K562 (cell line): ENCODE measurements around the gene RAD23B. TPM values are rescaled to one million over a fixed set of nuclear protein-coding genes. Genes with fewer than 3 reads are reported as not detected.
"Not testable (repeated sequence)": the region's sequence is repeated elsewhere in the genome, so short reads cannot be mapped to it uniquely, and the experiment has no call there.

Experiments used
- ATAC-seq: fragments of 200-7000 bp; cut with Tn5 transposase; 3 replicates; pipeline ENCODE4 v1.9.1; 2020; ENCODE audit warnings: moderate library complexity
- BruUV-seq: library from RNA; stranded (reverse); fragments of 400-500 nt; replicated peaks from 2 replicates; lab custom pipeline; 2021; lab: Mats Ljungman, UMichigan
- CTCF ChIA-PET: fragments of 300-600 bp; formaldehyde crosslinking; extraction: SDS; loops from one replicate; lab custom pipeline; 2021; ENCODE audit warnings: low intra/inter-chr PET ratio; lab: Yijun Ruan, JAX
- POLR2A ChIA-PET: fragments of 300-600, 350-650 bp; sonication (Branson Sonifier 250); formaldehyde crosslinking; extraction: SDS; loops from one replicate; lab custom pipeline; 2021; ENCODE audit warnings: antibody characterized with exemption, inconsistent platforms; lab: Yijun Ruan, JAX
- DNase-seq, 4 experiments: peaks; one replicate each; pipeline versions ENCODE4 v3.0.0 to v3.0.0-alpha.2; 2011 to 2018; ENCODE audit warnings: low spot score in 3 of 4, mixed read lengths in 3 of 4; ENCODE audit errors: extremely low read depth in 1 of 4
- FAIRE-seq: peaks from 2 replicates; lab custom pipeline; 2011; peaks lifted over from hg19 to GRCh38; lab: Jason Lieb, UNC
- H2AFZ ChIP-seq: 2 replicates; pipeline ENCODE4 v1.6.0; 2011; ENCODE audit warnings: low read depth, low read length, control low read depth, inconsistent platforms
- H3K27ac ChIP-seq: fragments of 200-600 bp; 3 replicates; pipeline ENCODE4 v1.8.0; 2011; ENCODE audit warnings: low read depth, mild to moderate bottlenecking, control low read depth, inconsistent platforms, low read length, moderate library complexity, mixed read lengths; ENCODE audit errors: extremely low read depth
- H3K27me3 ChIP-seq, 2 experiments: fragments of 300-600 bp in 1 of 2; 2 replicates in 1 of 2; 3 replicates in 1 of 2; pipeline versions ENCODE4 v1.6.0 to v1.8.0; 2011; ENCODE audit warnings: inconsistent platforms in 2 of 2, low read length in 2 of 2, mild to moderate bottlenecking in 1 of 2, mixed read lengths in 1 of 2, moderate library complexity in 1 of 2; ENCODE audit not compliant: control insufficient read depth in 2 of 2, insufficient read depth in 2 of 2
- H3K36me3 ChIP-seq: fragments of 300-600 bp; 3 replicates; pipeline ENCODE4 v1.8.0; 2011; ENCODE audit warnings: mild to moderate bottlenecking, low read length, inconsistent platforms; ENCODE audit not compliant: control insufficient read depth, insufficient read depth
- H3K4me1 ChIP-seq, 2 experiments: fragments of 200-600 bp in 1 of 2; replicated peaks in 1 of 2; 2 replicates in 1 of 2; 3 replicates in 1 of 2; pipeline versions ENCODE4 v1.5.1 to v1.8.0; 2011; ENCODE audit warnings: inconsistent platforms in 2 of 2, low read length in 2 of 2, mild to moderate bottlenecking in 1 of 2, mixed read lengths in 1 of 2, moderate library complexity in 1 of 2; ENCODE audit not compliant: control insufficient read depth in 2 of 2, insufficient read depth in 2 of 2
- H3K4me2 ChIP-seq: 2 replicates; pipeline ENCODE4 v1.6.1; 2011; ENCODE audit warnings: low read length, control low read depth, inconsistent platforms, mixed read lengths; ENCODE audit not compliant: insufficient read depth
- H3K4me3 ChIP-seq: fragments of 200-600 bp; sonication (generic), shearing (Covaris generic); 2 replicates; pipeline ENCODE4 v1.5.1; 2016; ENCODE audit warnings: control low read depth, inconsistent platforms
- H3K79me2 ChIP-seq: fragments of 200-600 bp; 3 replicates; pipeline ENCODE4 v1.8.0; 2011; ENCODE audit warnings: low read length, inconsistent platforms; ENCODE audit not compliant: control insufficient read depth, insufficient read depth
- H3K9ac ChIP-seq, 2 experiments: 2 replicates each; pipeline versions ENCODE4 v1.6.0 to v1.6.1; 2011; ENCODE audit warnings: low read depth in 2 of 2, low read length in 2 of 2, control low read depth in 1 of 2, inconsistent platforms in 1 of 2, mild to moderate bottlenecking in 1 of 2, mixed read lengths in 1 of 2; ENCODE audit not compliant: insufficient read depth in 1 of 2
- H3K9me1 ChIP-seq: one replicate; pipeline ENCODE4 v1.6.0; 2011; ENCODE audit warnings: inconsistent platforms, mild to moderate bottlenecking, low read length, moderate library complexity; ENCODE audit not compliant: control insufficient read depth, insufficient read depth
- H3K9me3 ChIP-seq: replicated peaks from 2 replicates; pipeline ENCODE4 v1.5.1; 2011; ENCODE audit warnings: low read depth, low read length, inconsistent platforms; ENCODE audit not compliant: control insufficient read depth, insufficient read depth
- H4K20me1 ChIP-seq: replicated peaks from 2 replicates; pipeline ENCODE4 v1.6.1; 2011; ENCODE audit warnings: low read length, inconsistent platforms, mixed read lengths; ENCODE audit not compliant: control insufficient read depth, insufficient read depth
- DIDO1 ChIP-seq: fragments of 450-650 bp; IDR thresholded peaks from 2 replicates; pipeline ENCODE4 v1.6.1; 2016; ENCODE audit warnings: low read depth, missing biosample characterization, missing genetic modification characterization
- GABPA ChIP-seq: fragments of 200-800 bp; sonication (Bioruptor generic); conservative IDR thresholded peaks from 2 replicates; pipeline ENCODE4 v1.6.1; 2016; ENCODE audit warnings: low read depth, missing genetic modification characterization, missing compliant biosample characterization
- NONO ChIP-seq, 2 experiments: fragments of 200-400 bp in 1 of 2; fragments of 450-650 bp in 1 of 2; formaldehyde crosslinking in 1 of 2; IDR thresholded peaks; 2 replicates each; pipeline ENCODE4 v1.6.1; 2017; ENCODE audit warnings: low read depth in 2 of 2, mild to moderate bottlenecking in 2 of 2, moderate library complexity in 2 of 2, low read length in 1 of 2
- ZNF140 ChIP-seq: fragments of 250-450 bp; sonication (Bioruptor Pico); IDR thresholded peaks from 2 replicates; pipeline ENCODE4 v1.8.0; 2021; ENCODE audit warnings: moderate library complexity, mild to moderate bottlenecking, inconsistent platforms
- WGBS: fragments of 100-300 bp; shearing (Covaris generic); methylation state at CpG from one replicate; pipeline ENCODE4 v1.1.6; 2016; ENCODE audit warnings: low coverage, mixed read lengths; ENCODE audit not compliant: insufficient coverage; ENCODE audit errors: missing lambda C conversion rate; 5-methylcytosine and 5-hydroxymethylcytosine counted together
- in situ Hi-C: fragments of 300-500 bp; cut with MboI; formaldehyde crosslinking; loops from 4 replicates; pipeline ENCODE4 v1.15.0; 2018; ENCODE audit warnings: inconsistent platforms, mixed read lengths
- intact Hi-C: fragments of 100-400 bp; cut with micrococcal nuclease; formaldehyde crosslinking; loops from 2 replicates; pipeline ENCODE4 v1.14.2; 2022
- polyA plus RNA-seq, 8 experiments: library from polyadenylated mRNA; depleted of rRNA in 4 of 8; stranded (reverse) in 5 of 8; unstranded in 3 of 8; fragments of >200 nt; fragmentation: Nextera tagmentation in 2 of 8; fragmentation: Illumina TruSeq in 1 of 8; extraction: Ambion mirVana in 2 of 8; extraction: Trizol in 1 of 8; gene quantifications; 2 replicates each; pipeline versions ENCODE4 v1.2.1 to v1.2.3, GENCODE V29; 2011 to 2014; ENCODE audit warnings: inconsistent platforms in 1 of 8, missing spikeins in 1 of 8
- total RNA-seq, 7 experiments: library from RNA; depleted of rRNA in 6 of 7; stranded (reverse); fragments of >200 nt in 6 of 7; fragmentation: Illumina TruSeq in 2 of 7; extraction: Trizol in 2 of 7; gene quantifications; 2 replicates each; pipeline versions ENCODE4 v1.2.1 to v1.2.3, GENCODE V29; 2011 to 2021; ENCODE audit warnings: low replicate concordance in 1 of 7

The RAD23B gene
- total and polyA plus RNA-seq, 9 of the 15 experiments (the other 6 are each of a cell fraction or from before 2014, with no cell fraction given), result 14.5 to 184 (median 114) TPM

GRCh38 chr9:107258919-107259318 is 24.2 kb upstream of the RAD23B start:
- TF ChIP-seq ZNF140 (CRISPR knock-in tag) (no peak), DIDO1 (no peak), NONO (IDR thresholded peaks at IDR 0.05; ENCODE audit: low read depth in 2 of 2, low read length in 1 of 2) (no peak), GABPA (tag) (no peak)
- TF ChIP-seq, all 486 proteins: peak for 0
- no peak overlapping the region for H3K4me3 ChIP-seq
- ChIA-PET POLR2A (interaction anchor here (0.8 kb wide), 1 partner anchor 11 kb away, joined by 3 read pairs; no protein-coding TSS in a partner anchor), CTCF (no interaction called here)
- no peaks in the 10 kb centered on the region for H4K20me1 ChIP-seq
- H3K27me3 ChIP-seq, result peaks cover 5 to 9% of the 10 kb centered on the region in 2 experiments; a peak in 3 of 5 replicates
- 11% methylated on average over 3 of the region's 3 CpGs for WGBS
- H3K79me2 ChIP-seq, result no peaks in the 10 kb centered on the region
- in situ Hi-C loops, result no loop called here
- no peaks in the 10 kb centered on the region for H3K36me3 ChIP-seq
- no TSS peak for BruUV-seq
- no peak for ATAC-seq
- no peaks in the 10 kb centered on the region for H3K9me3 ChIP-seq
- no peak overlapping the region for H3K27ac ChIP-seq
- H3K4me2 ChIP-seq, result no peak overlapping the region
- no peak overlapping the region for H3K9ac ChIP-seq
- no peak for FAIRE-seq
- intact Hi-C loops, result no loop called here
- H3K9me1 ChIP-seq, result no peaks in the 10 kb centered on the region
- DNase-seq, result no peak
- H3K4me1 ChIP-seq, result no peaks in the 10 kb centered on the region
- no peak overlapping the region for H2AFZ ChIP-seq

DNA sequence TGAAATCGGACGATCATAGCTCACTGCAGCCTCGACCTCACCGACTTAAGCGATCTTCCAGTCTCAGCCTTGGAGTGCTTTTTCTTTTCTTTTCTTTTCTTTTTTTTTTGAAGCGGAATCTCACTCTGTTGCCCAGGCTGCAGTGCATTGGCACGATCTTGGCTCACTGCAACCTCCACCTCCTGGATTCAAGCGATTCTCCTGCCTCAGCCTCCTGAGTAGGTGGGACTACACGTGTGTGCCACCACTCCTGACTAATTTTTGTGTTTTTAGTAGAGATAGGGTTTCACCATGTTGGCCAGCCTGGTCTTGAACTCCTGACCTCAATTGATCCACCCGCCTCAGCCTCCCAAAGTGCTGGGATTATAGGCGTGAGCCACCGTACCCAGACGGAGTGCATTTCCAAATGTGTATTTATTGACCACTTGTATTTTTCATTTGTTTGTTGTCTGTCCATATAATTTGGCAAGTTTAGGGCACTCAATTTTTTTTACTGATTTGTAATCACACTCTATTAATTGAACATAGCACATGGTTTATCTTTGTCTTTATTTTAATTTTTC is 23.2 kb upstream of the RAD23B start:
- not testable (repeated sequence) for FAIRE-seq

More for the DNA sequence above, 23.2 kb upstream of the RAD23B start:
- H4K20me1 ChIP-seq, H3K36me3 ChIP-seq, DNase-seq, H3K27me3 ChIP-seq, H3K4me1 ChIP-seq, H2AFZ ChIP-seq, BruUV-seq, H3K79me2 ChIP-seq, CTCF ChIA-PET, H3K4me3 ChIP-seq, intact Hi-C loops, H3K27ac ChIP-seq, H3K9me3 ChIP-seq, H3K9ac ChIP-seq, in situ Hi-C loops, H3K4me2 ChIP-seq, H3K9me1 ChIP-seq, ATAC-seq: not testable (repeated sequence)
- WGBS, result 7% methylated on average over 13 of the region's 13 CpGs
- POLR2A ChIA-PET, result interaction anchor here (0.5 to 1.3 kb wide), 3 partner anchors 10 to 464 kb away, joined by 3 to 8 read pairs (median 3); no protein-coding TSS in a partner anchor
